ENCODE measurements around the gene HCRTR1.

Gene HCRTR1

GRCh38 chr1:31591425-31592093, 25.9 kb upstream of the HCRTR1 start (continued):
- TF ChIP-seq ZNF26 (tag by site-specific recombination; IDR thresholded peaks at IDR 0.05) (no peak), GFI1B (tag by site-specific recombination; IDR thresholded peaks at IDR 0.05) (no peak), ZNF677 (tag by site-specific recombination; IDR thresholded peaks at IDR 0.05) (no peak), INSM2 (tag by site-specific recombination; IDR thresholded peaks at IDR 0.05) (no peak), ZNF585B (tag by site-specific recombination; IDR thresholded peaks at IDR 0.05) (no peak), PRDM6 (tag by site-specific recombination; IDR thresholded peaks at IDR 0.05) (no peak), ZNF223 (tag by site-specific recombination; IDR thresholded peaks at IDR 0.05) (no peak), ZBTB44 (tag by site-specific recombination; IDR thresholded peaks at IDR 0.05) (no peak), ZNF747 (tag by site-specific recombination; IDR thresholded peaks at IDR 0.05) (no peak), ZBTB48 (tag by site-specific recombination; IDR thresholded peaks at IDR 0.05) (peak; percentile 54; the same call in 1 of the 2 replicates), ZNF341 (tag by site-specific recombination; IDR thresholded peaks at IDR 0.05; ENCODE audit: low read depth) (no peak), ZSCAN23 (tag by site-specific recombination; IDR thresholded peaks at IDR 0.05) (no peak), HOXD13 (CRISPR knock-in tag; IDR thresholded peaks at IDR 0.05; ENCODE audit: borderline replicate concordance) (no peak), ZNF658 (tag by site-specific recombination; IDR thresholded peaks at IDR 0.05) (no peak), KLF17 (tag by site-specific recombination; IDR thresholded peaks at IDR 0.05) (no peak), ZNF423 (tag by site-specific recombination; IDR thresholded peaks at IDR 0.05) (peak; percentile 31; the same call in 1 of the 2 replicates), GLI2 (tag by site-specific recombination; IDR thresholded peaks at IDR 0.05; ENCODE audit: borderline replicate concordance, low read depth) (no peak), FEZF1 (tag by site-specific recombination; IDR thresholded peaks at IDR 0.05) (no peak), ZBTB17 (tag by site-specific recombination; IDR thresholded peaks at IDR 0.05) (peak; percentile 78), ZNF169 (tag by site-specific recombination; IDR thresholded peaks at IDR 0.05) (no peak), MYNN (tag by site-specific recombination; IDR thresholded peaks at IDR 0.05; ENCODE audit: borderline replicate concordance) (no peak), ZNF514 (tag by site-specific recombination; IDR thresholded peaks at IDR 0.05) (no peak), ZNF791 (tag by site-specific recombination; IDR thresholded peaks at IDR 0.05) (no peak), ZNF580 (tag by site-specific recombination; IDR thresholded peaks at IDR 0.05) (no peak), KLF1 (tag by site-specific recombination; IDR thresholded peaks at IDR 0.05) (no peak), GLIS1 (tag by site-specific recombination; IDR thresholded peaks at IDR 0.05) (peak; percentile 98), AEBP2 (tag by site-specific recombination; IDR thresholded peaks at IDR 0.05; ENCODE audit: borderline replicate concordance) (no peak), SCRT1 (tag by site-specific recombination; IDR thresholded peaks at IDR 0.05; ENCODE audit: borderline replicate concordance) (no peak), WT1 (tag by site-specific recombination; IDR thresholded peaks at IDR 0.05) (no peak), ZNF596 (tag by site-specific recombination; IDR thresholded peaks at IDR 0.05) (no peak)

Data from HEK293 (cell line).